Type B pancreatic cell (in vitro differentiated cells): Measurements from ENCODE around the gene CASP9. TPM values are rescaled to one million over a fixed set of nuclear protein-coding genes. Genes with fewer than 3 reads are reported as not detected.

Experiments used
- DNase-seq: peaks from one replicate; pipeline ENCODE4 v3.0.0; 2021; ENCODE audit warnings: mixed read lengths; ENCODE audit not compliant: unreplicated experiment; ENCODE audit errors: extremely low spot score
- H3K27ac Mint-ChIP-seq: 2 replicates; pipeline ENCODE4 v1.8.0; 2021; ENCODE audit warnings: mild to moderate bottlenecking, mixed read lengths
- H3K27me3 Mint-ChIP-seq: 2 replicates; pipeline ENCODE4 v1.8.0; 2021; ENCODE audit warnings: mixed read lengths
- H3K36me3 Mint-ChIP-seq: 2 replicates; pipeline ENCODE4 v1.8.0; 2021; ENCODE audit warnings: mixed read lengths
- H3K4me1 Mint-ChIP-seq: one replicate; pipeline ENCODE4 v1.8.0; 2021; ENCODE audit warnings: mixed read lengths; ENCODE audit not compliant: unreplicated experiment
- H3K4me3 Mint-ChIP-seq: 2 replicates; pipeline ENCODE4 v1.8.0; 2021; ENCODE audit warnings: mild to moderate bottlenecking, mixed read lengths
- H3K9me3 Mint-ChIP-seq: 2 replicates; pipeline ENCODE4 v1.8.0; 2021; ENCODE audit warnings: mixed read lengths
- total RNA-seq: library from RNA; stranded (reverse); gene quantifications from 2 replicates; pipeline ENCODE4 v1.2.1, GENCODE V29; 2021; ENCODE audit warnings: low replicate concordance
- TF ChIP-seq, protein P1 (sequence below): fragments of 200-600 bp; sonication (generic); conservative IDR thresholded peaks from 2 replicates; pipeline ENCODE4 v1.5.0; 2021; ENCODE audit warnings: antibody characterized with exemption, mild to moderate bottlenecking

Gene CASP9
- total RNA-seq, 1 donor from 2014 or later = 13.5 TPM

DNA sequence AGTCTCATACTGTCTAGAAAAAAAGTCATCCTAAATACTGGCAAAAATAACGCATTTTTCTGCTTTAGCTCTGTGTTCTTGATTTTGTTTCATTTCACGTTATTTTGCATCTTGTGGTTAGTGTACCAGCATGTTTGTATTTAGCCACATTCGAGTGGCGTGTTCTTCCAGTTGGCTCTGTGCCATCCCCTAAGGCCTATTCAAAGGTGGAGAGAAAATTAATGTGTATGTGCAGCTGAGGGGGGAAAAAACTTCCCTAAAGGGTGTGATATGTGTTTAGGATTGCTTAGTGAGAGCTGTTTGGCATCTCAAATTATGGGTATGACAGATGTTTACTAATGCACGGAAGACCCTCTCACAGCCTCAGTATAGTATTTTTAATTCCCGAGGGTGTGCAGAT lies 14.8 kb upstream of the CASP9 start:
- TF ChIP-seq, protein P1, sequence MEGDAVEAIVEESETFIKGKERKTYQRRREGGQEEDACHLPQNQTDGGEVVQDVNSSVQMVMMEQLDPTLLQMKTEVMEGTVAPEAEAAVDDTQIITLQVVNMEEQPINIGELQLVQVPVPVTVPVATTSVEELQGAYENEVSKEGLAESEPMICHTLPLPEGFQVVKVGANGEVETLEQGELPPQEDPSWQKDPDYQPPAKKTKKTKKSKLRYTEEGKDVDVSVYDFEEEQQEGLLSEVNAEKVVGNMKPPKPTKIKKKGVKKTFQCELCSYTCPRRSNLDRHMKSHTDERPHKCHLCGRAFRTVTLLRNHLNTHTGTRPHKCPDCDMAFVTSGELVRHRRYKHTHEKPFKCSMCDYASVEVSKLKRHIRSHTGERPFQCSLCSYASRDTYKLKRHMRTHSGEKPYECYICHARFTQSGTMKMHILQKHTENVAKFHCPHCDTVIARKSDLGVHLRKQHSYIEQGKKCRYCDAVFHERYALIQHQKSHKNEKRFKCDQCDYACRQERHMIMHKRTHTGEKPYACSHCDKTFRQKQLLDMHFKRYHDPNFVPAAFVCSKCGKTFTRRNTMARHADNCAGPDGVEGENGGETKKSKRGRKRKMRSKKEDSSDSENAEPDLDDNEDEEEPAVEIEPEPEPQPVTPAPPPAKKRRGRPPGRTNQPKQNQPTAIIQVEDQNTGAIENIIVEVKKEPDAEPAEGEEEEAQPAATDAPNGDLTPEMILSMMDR = no peak
- Mint-ChIP-seq H3K4me3 (no peak overlapping the region), H3K4me1 (no peaks in the 10 kb centered on the region), H3K36me3 (peaks cover 17% of the 10 kb centered on the region), H3K9me3 (no peaks in the 10 kb centered on the region), H3K27ac (no peak overlapping the region), H3K27me3 (no peaks in the 10 kb centered on the region)
- DNase-seq = no peak

- H3K27ac Mint-ChIP-seq = no peak overlapping the region
- DNase-seq = no peak
- no peak overlapping the region for H3K4me3 Mint-ChIP-seq
- H3K27me3 Mint-ChIP-seq = no peaks in the 10 kb centered on the region
- H3K4me1 Mint-ChIP-seq = peaks cover 14% of the 10 kb centered on the region
- H3K9me3 Mint-ChIP-seq = no peaks in the 10 kb centered on the region
- TF ChIP-seq, protein P1 = no peak
- H3K36me3 Mint-ChIP-seq = peaks cover 11% of the 10 kb centered on the region
Observed at GRCh38 chr1:15531682-15532081, 7.7 kb upstream of the CASP9 start.

GRCh38 chr1:15531003-15531402 lies 7.0 kb upstream of the CASP9 start:
- H3K27ac Mint-ChIP-seq = no peak overlapping the region
- TF ChIP-seq, protein P1 = no peak
- no peak overlapping the region for H3K4me3 Mint-ChIP-seq
- no peaks in the 10 kb centered on the region for H3K27me3 Mint-ChIP-seq
- DNase-seq = no peak
- H3K9me3 Mint-ChIP-seq = no peaks in the 10 kb centered on the region
- H3K4me1 Mint-ChIP-seq = peaks cover 19% of the 10 kb centered on the region
- peaks cover 6% of the 10 kb centered on the region for H3K36me3 Mint-ChIP-seq

- Mint-ChIP-seq H3K4me1 (peaks cover 32% of the 10 kb centered on the region), H3K36me3 (peaks cover 6% of the 10 kb centered on the region), H3K4me3 (peak within 1 kb of the TSS; percentile 93), H3K27me3 (no peaks in the 10 kb centered on the region), H3K9me3 (no peaks in the 10 kb centered on the region), H3K27ac (peak within 1 kb of the TSS; percentile 98)
- peak; percentile 99 for DNase-seq
- TF ChIP-seq, protein P1 = peak; percentile 28
Observed at GRCh38 chr1:15526490-15527339, 2.7 kb upstream of the CASP9 start, which contains the start of gene DNAJC16. TSS of gene DNAJC16 (plus strand) at chr1:15526848. CDS start at chr1:15529106, 2,258 bp downstream.

DNA sequence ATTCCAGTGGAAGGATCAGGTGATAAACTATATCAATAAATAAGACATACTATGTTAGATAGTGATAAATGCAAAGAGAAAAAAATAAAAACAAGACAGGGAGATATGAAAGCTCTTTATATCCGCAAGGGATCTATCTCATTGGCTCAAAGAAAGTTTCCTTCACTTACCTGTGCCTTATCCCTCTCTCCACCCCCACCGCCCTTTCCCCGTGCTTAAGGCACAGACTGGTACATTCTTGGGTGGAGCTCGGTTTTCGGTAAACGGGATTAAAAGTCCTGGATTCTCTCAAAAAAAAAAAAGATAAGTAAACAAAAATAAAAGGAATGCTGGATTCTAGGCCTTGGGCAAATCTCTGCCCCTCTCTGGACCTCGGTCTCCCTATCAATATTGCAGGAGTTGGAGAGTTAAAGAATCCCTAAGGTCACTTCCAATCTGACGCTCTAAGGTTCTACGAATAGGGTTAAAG lies 2.0 kb upstream of the CASP9 start:
- TF ChIP-seq, protein P1 = no peak
- Mint-ChIP-seq H3K9me3 (no peaks in the 10 kb centered on the region), H3K27me3 (no peaks in the 10 kb centered on the region), H3K36me3 (peaks cover 3% of the 10 kb centered on the region), H3K4me1 (peaks cover 37% of the 10 kb centered on the region), H3K4me3 (peak overlapping the region; percentile 93), H3K27ac (peak overlapping the region; percentile 98)
- no peak for DNase-seq
